Activated CD4-positive, alpha-beta memory T cell treated with anti-CD3 and anti-CD28 coated beads, Interleukin-2, amount 10 ng/mL, durations not matched to agents 7 days and 5 days (primary cell): Measurements from ENCODE around the gene MINK1. TPM values are rescaled to one million over a fixed set of nuclear protein-coding genes. Genes with fewer than 3 reads are reported as not detected.
A peak's percentile ranks its signal among the peaks of the same experiment; 100 is the strongest.

Source experiments
- CTCF ChIA-PET: fragments of 350-600 bp; sonication (Branson Sonifier 250); formaldehyde crosslinking; loops from one replicate; lab custom pipeline; 2021; ENCODE audit warnings: antibody characterized with exemption, inconsistent platforms; lab: Charles Lee
- POLR2A ChIA-PET: fragments of 350-600 bp; sonication (Branson Sonifier 250); formaldehyde crosslinking; loops from one replicate; lab custom pipeline; 2021; ENCODE audit warnings: antibody characterized with exemption; lab: Charles Lee
- DNase-seq: peaks from one replicate; pipeline ENCODE4 v3.0.0-alpha.2; 2020
- H3K27ac Mint-ChIP-seq: one replicate; pipeline ENCODE4 v1.8.0; 2021; ENCODE audit warnings: mild to moderate bottlenecking, mixed read lengths
- H3K27me3 Mint-ChIP-seq: one replicate; pipeline ENCODE4 v1.8.0; 2021; ENCODE audit warnings: mixed read lengths
- H3K36me3 Mint-ChIP-seq: one replicate; pipeline ENCODE4 v1.8.0; 2021; ENCODE audit warnings: low read depth, mixed read lengths
- H3K4me1 Mint-ChIP-seq: one replicate; pipeline ENCODE4 v1.8.0; 2021; ENCODE audit warnings: mixed read lengths
- H3K4me3 Mint-ChIP-seq: one replicate; pipeline ENCODE4 v1.8.0; 2021; ENCODE audit warnings: mild to moderate bottlenecking, mixed read lengths
- H3K9me3 Mint-ChIP-seq: one replicate; pipeline ENCODE4 v1.8.0; 2021; ENCODE audit warnings: mixed read lengths
- total RNA-seq, 2 experiments: library from RNA; stranded (reverse); gene quantifications; one replicate each; pipeline ENCODE4 v1.2.3, GENCODE V29; 2021

MINK1 gene
- total RNA-seq, 2 experiments from 2014 or later, result 107 to 109 TPM

GRCh38 chr17:4839965-4840892 is 7.1 kb downstream of the MINK1 start:
- Mint-ChIP-seq H3K4me3 (no peak overlapping the region), H3K27ac (no peak overlapping the region)
- POLR2A ChIA-PET, result no interaction called here

GRCh38 chr17:4840893-4841242 is 7.7 kb downstream of the MINK1 start:
- ChIA-PET CTCF (no interaction called here), POLR2A (no interaction called here)
- H3K9me3 Mint-ChIP-seq, result no peaks in the 10 kb centered on the region
- peaks cover 15% of the 10 kb centered on the region for H3K36me3 Mint-ChIP-seq
- peaks cover 44% of the 10 kb centered on the region for H3K4me1 Mint-ChIP-seq
- H3K4me3 Mint-ChIP-seq, result no peak overlapping the region
- no peak overlapping the region for H3K27ac Mint-ChIP-seq
- H3K27me3 Mint-ChIP-seq, result no peaks in the 10 kb centered on the region
- DNase-seq, result no peak

More at GRCh38 chr17:4839965-4840892, 7.1 kb downstream of the MINK1 start:
- Mint-ChIP-seq H3K36me3 (peaks cover 13% of the 10 kb centered on the region), H3K9me3 (no peaks in the 10 kb centered on the region), H3K4me1 (peaks cover 50% of the 10 kb centered on the region), H3K27me3 (no peaks in the 10 kb centered on the region)
- CTCF ChIA-PET, result no interaction called here
- DNase-seq, result no peak

GRCh38 chr17:4842376-4842775 is 9.2 kb downstream of the MINK1 start:
- no peak for DNase-seq
- POLR2A ChIA-PET, result no interaction called here
- peaks cover 9% of the 10 kb centered on the region for H3K36me3 Mint-ChIP-seq
- no peaks in the 10 kb centered on the region for H3K27me3 Mint-ChIP-seq
- H3K4me3 Mint-ChIP-seq, result no peak overlapping the region
- H3K27ac Mint-ChIP-seq, result no peak overlapping the region
- CTCF ChIA-PET, result no interaction called here
- H3K4me1 Mint-ChIP-seq, result peaks cover 38% of the 10 kb centered on the region
- no peaks in the 10 kb centered on the region for H3K9me3 Mint-ChIP-seq

- Mint-ChIP-seq H3K4me1 (peaks cover 33% of the 10 kb centered on the region), H3K9me3 (no peaks in the 10 kb centered on the region), H3K36me3 (peaks cover 5% of the 10 kb centered on the region), H3K27me3 (no peaks in the 10 kb centered on the region), H3K4me3 (no peak overlapping the region), H3K27ac (no peak overlapping the region)
- ChIA-PET POLR2A (no interaction called here), CTCF (no interaction called here)
- DNase-seq, result no peak
Observed at GRCh38 chr17:4843321-4844000, 10.3 kb downstream of the MINK1 start.

- Mint-ChIP-seq H3K36me3 (peaks cover 8% of the 10 kb centered on the region), H3K4me1 (peaks cover 22% of the 10 kb centered on the region), H3K27me3 (no peaks in the 10 kb centered on the region), H3K27ac (no peak overlapping the region), H3K9me3 (no peaks in the 10 kb centered on the region), H3K4me3 (no peak overlapping the region)
- CTCF ChIA-PET, result no interaction called here
- POLR2A ChIA-PET, result no interaction called here
- no peak for DNase-seq
Observed at GRCh38 chr17:4845118-4845517, 12.0 kb downstream of the MINK1 start.

- Mint-ChIP-seq H3K4me1 (peaks cover 11% of the 10 kb centered on the region), H3K27me3 (no peaks in the 10 kb centered on the region), H3K9me3 (no peaks in the 10 kb centered on the region), H3K4me3 (no peak overlapping the region), H3K27ac (no peak overlapping the region), H3K36me3 (peaks cover 13% of the 10 kb centered on the region)
- ChIA-PET CTCF (interaction anchor here (0.6 kb wide), 1 partner anchor 282 kb away, joined by 3 read pairs; no protein-coding TSS in a partner anchor), POLR2A (no interaction called here)
- DNase-seq, result no peak
Observed at GRCh38 chr17:4846635-4847390, 13.7 kb downstream of the MINK1 start.

- Mint-ChIP-seq H3K27ac (no peak overlapping the region), H3K9me3 (peaks cover 6% of the 10 kb centered on the region), H3K4me3 (no peak overlapping the region), H3K36me3 (peaks cover 26% of the 10 kb centered on the region), H3K4me1 (peaks cover 17% of the 10 kb centered on the region), H3K27me3 (no peaks in the 10 kb centered on the region)
- CTCF ChIA-PET, result no interaction called here
- POLR2A ChIA-PET, result no interaction called here
- DNase-seq, result no peak
Observed at GRCh38 chr17:4849011-4849536, 15.9 kb downstream of the MINK1 start.

- H3K4me3 Mint-ChIP-seq, result no peak overlapping the region
- H3K27me3 Mint-ChIP-seq, result no peaks in the 10 kb centered on the region
- H3K4me1 Mint-ChIP-seq, result peaks cover 22% of the 10 kb centered on the region
- POLR2A ChIA-PET, result no interaction called here
- H3K9me3 Mint-ChIP-seq, result peaks cover 6% of the 10 kb centered on the region
- no peak for DNase-seq
- peaks cover 28% of the 10 kb centered on the region for H3K36me3 Mint-ChIP-seq
- CTCF ChIA-PET, result no interaction called here
- no peak overlapping the region for H3K27ac Mint-ChIP-seq
Observed at GRCh38 chr17:4850246-4850645, 17.1 kb downstream of the MINK1 start.

GRCh38 chr17:4851084-4851483 is 17.9 kb downstream of the MINK1 start:
- Mint-ChIP-seq H3K27ac (no peak overlapping the region), H3K27me3 (no peaks in the 10 kb centered on the region), H3K9me3 (peaks cover 6% of the 10 kb centered on the region), H3K36me3 (peaks cover 27% of the 10 kb centered on the region), H3K4me3 (no peak overlapping the region), H3K4me1 (peaks cover 22% of the 10 kb centered on the region)
- no peak for DNase-seq
- CTCF ChIA-PET, result no interaction called here
- POLR2A ChIA-PET, result no interaction called here

- DNase-seq, result no peak
- H3K4me1 Mint-ChIP-seq, result peaks cover 22% of the 10 kb centered on the region
- H3K36me3 Mint-ChIP-seq, result peaks cover 31% of the 10 kb centered on the region
- peaks cover 6% of the 10 kb centered on the region for H3K9me3 Mint-ChIP-seq
- ChIA-PET POLR2A (no interaction called here), CTCF (no interaction called here)
- no peak overlapping the region for H3K4me3 Mint-ChIP-seq
- no peaks in the 10 kb centered on the region for H3K27me3 Mint-ChIP-seq
- peak overlapping the region; percentile 12 for H3K27ac Mint-ChIP-seq
Observed at GRCh38 chr17:4852567-4853207, 19.5 kb downstream of the MINK1 start.

GRCh38 chr17:4853208-4853671 is 20.1 kb downstream of the MINK1 start:
- Mint-ChIP-seq H3K27me3 (no peaks in the 10 kb centered on the region), H3K4me3 (no peak overlapping the region), H3K4me1 (peaks cover 22% of the 10 kb centered on the region), H3K9me3 (peaks cover 6% of the 10 kb centered on the region), H3K36me3 (peaks cover 31% of the 10 kb centered on the region), H3K27ac (no peak overlapping the region)
- ChIA-PET CTCF (no interaction called here), POLR2A (no interaction called here)
- no peak for DNase-seq

GRCh38 chr17:4854111-4854681 is 21.1 kb downstream of the MINK1 start:
- peaks cover 22% of the 10 kb centered on the region for H3K4me1 Mint-ChIP-seq
- ChIA-PET POLR2A (no interaction called here), CTCF (no interaction called here)
- no peaks in the 10 kb centered on the region for H3K27me3 Mint-ChIP-seq
- peak overlapping the region; percentile 7 for H3K27ac Mint-ChIP-seq
- no peak for DNase-seq
- peaks cover 31% of the 10 kb centered on the region for H3K36me3 Mint-ChIP-seq
- H3K9me3 Mint-ChIP-seq, result peaks cover 6% of the 10 kb centered on the region
- no peak overlapping the region for H3K4me3 Mint-ChIP-seq
